GM23338 (cell line): ENCODE results near the gene DIO1. TPM values are rescaled to one million over a fixed set of nuclear protein-coding genes. Genes with fewer than 3 reads are reported as not detected.

ENCODE experiments used
- ATAC-seq: fragments of 200-7000 bp; cut with Tn5 transposase; 3 replicates; pipeline ENCODE4 v1.9.1; 2020
- DNase-seq: peaks from one replicate; pipeline ENCODE4 v3.0.0-alpha.2; 2015; ENCODE audit warnings: low spot score
- H2AFZ ChIP-seq: fragments of 200-600 bp; sonication (generic); 2 replicates; pipeline ENCODE4 v1.8.0; 2016; ENCODE audit warnings: antibody characterized with exemption, mild to moderate bottlenecking, moderate library complexity
- H3F3A ChIP-seq: fragments of 200-600 bp; sonication (generic); replicated peaks from 2 replicates; pipeline ENCODE4 v1.8.0; 2017; ENCODE audit warnings: antibody characterized with exemption, mixed run types, low read depth
- H3K27ac ChIP-seq: fragments of 200-600 bp; sonication (generic); 2 replicates; pipeline ENCODE4 v1.6.1; 2016; ENCODE audit warnings: low read depth
- H3K27me3 ChIP-seq: fragments of 200-600 bp; sonication (generic); 2 replicates; pipeline ENCODE4 v1.8.0; 2016; ENCODE audit warnings: mild to moderate bottlenecking, mixed run types, moderate library complexity; ENCODE audit not compliant: insufficient read depth
- H3K36me3 ChIP-seq: fragments of 200-600 bp; sonication (generic); 2 replicates; pipeline ENCODE4 v1.8.0; 2016; ENCODE audit warnings: mild to moderate bottlenecking; ENCODE audit not compliant: insufficient read depth
- H3K4me1 ChIP-seq: fragments of 200-600 bp; sonication (generic); 2 replicates; pipeline ENCODE4 v1.8.0; 2016; ENCODE audit warnings: mild to moderate bottlenecking, moderate library complexity; ENCODE audit not compliant: insufficient read depth
- H3K4me2 ChIP-seq: fragments of 200-600 bp; sonication (generic); 2 replicates; pipeline ENCODE4 v1.7.1; 2017; ENCODE audit warnings: mixed run types
- H3K4me3 ChIP-seq: fragments of 200-600 bp; sonication (generic); 2 replicates; pipeline ENCODE4 v1.6.1; 2016; ENCODE audit warnings: mixed run types
- H3K79me2 ChIP-seq: fragments of 200-600 bp; sonication (generic); replicated peaks from 2 replicates; pipeline ENCODE4 v1.8.0; 2017; ENCODE audit warnings: mild to moderate bottlenecking; ENCODE audit not compliant: insufficient read depth
- H3K9me2 ChIP-seq: fragments of 200-600 bp; sonication (generic); 2 replicates; pipeline ENCODE4 v1.8.0; 2017; ENCODE audit not compliant: insufficient read depth
- H4K20me1 ChIP-seq: fragments of 200-600 bp; sonication (generic); replicated peaks from 2 replicates; pipeline ENCODE4 v1.8.0; 2017; ENCODE audit warnings: mild to moderate bottlenecking; ENCODE audit not compliant: insufficient read depth
- H3K27ac Mint-ChIP-seq: 2 replicates; pipeline ENCODE4 v1.8.0; 2020; ENCODE audit warnings: inconsistent platforms, mild to moderate bottlenecking, moderate library complexity, mixed read lengths
- H3K27me3 Mint-ChIP-seq: 3 replicates; pipeline ENCODE4 v1.8.0; 2022; ENCODE audit warnings: low read depth, mild to moderate bottlenecking, moderate library complexity, mixed read lengths, inconsistent platforms; ENCODE audit not compliant: insufficient read depth, poor library complexity
- H3K36me3 Mint-ChIP-seq: 3 replicates; pipeline ENCODE4 v1.8.0; 2021; ENCODE audit warnings: low read depth, mild to moderate bottlenecking, inconsistent platforms, moderate library complexity, mixed read lengths
- H3K4me1 Mint-ChIP-seq: 3 replicates; pipeline ENCODE4 v1.8.0; 2020; ENCODE audit warnings: mild to moderate bottlenecking, inconsistent platforms, mixed read lengths
- H3K4me3 Mint-ChIP-seq: 3 replicates; pipeline ENCODE4 v1.8.0; 2021; ENCODE audit warnings: moderate library complexity, mild to moderate bottlenecking, inconsistent platforms, mixed read lengths
- H3K9me3 Mint-ChIP-seq: 3 replicates; pipeline ENCODE4 v1.8.0; 2020; ENCODE audit warnings: moderate library complexity, mild to moderate bottlenecking, inconsistent platforms, mixed read lengths
- CREB1 ChIP-seq: fragments of 250-450 bp; sonication (Bioruptor Pico); IDR thresholded peaks from 2 replicates; pipeline ENCODE4 v1.5.0; 2020; ENCODE audit warnings: low read depth, mild to moderate bottlenecking, moderate library complexity
- CTCF ChIP-seq, 2 experiments: fragments of 200-600 bp in 1 of 2; sonication (generic) in 1 of 2; conservative IDR thresholded peaks; 2 replicates each; pipeline versions ENCODE4 v1.5.1 to v1.6.1; 2016 to 2017; ENCODE audit warnings: antibody characterized with exemption in 2 of 2, low read depth in 2 of 2, mild to moderate bottlenecking in 2 of 2, moderate library complexity in 1 of 2
- EZH2 ChIP-seq: fragments of 200-600 bp; sonication (generic); IDR thresholded peaks from one replicate; pipeline ENCODE4 v1.8.0; 2017; ENCODE audit warnings: antibody characterized with exemption, mild to moderate bottlenecking, low read depth; ENCODE audit not compliant: unreplicated experiment
- EZH2phosphoT487 ChIP-seq: fragments of 200-600 bp; sonication (generic); IDR thresholded peaks from one replicate; pipeline ENCODE4 v1.8.1; 2018; ENCODE audit warnings: antibody characterized with exemption; ENCODE audit not compliant: unreplicated experiment
- JUNB ChIP-seq: IDR thresholded peaks from one replicate; pipeline ENCODE4 v1.6.1; 2016; ENCODE audit warnings: antibody characterized with exemption; ENCODE audit not compliant: unreplicated experiment
- POLR2AphosphoS5 ChIP-seq: IDR thresholded peaks from 2 replicates; pipeline ENCODE4 v1.6.1; 2016; ENCODE audit warnings: antibody characterized with exemption, low read depth
- STAT1 ChIP-seq: IDR thresholded peaks from one replicate; pipeline ENCODE4 v1.6.1; 2016; ENCODE audit warnings: antibody characterized with exemption; ENCODE audit not compliant: unreplicated experiment
- ZNF114 ChIP-seq: fragments of 250-450 bp; sonication (Bioruptor Pico); IDR thresholded peaks from 2 replicates; pipeline ENCODE4 v1.5.0; 2020; ENCODE audit warnings: mild to moderate bottlenecking, moderate library complexity
- polyA plus RNA-seq: library from polyadenylated mRNA; unstranded; fragments of >200 nt; fragmentation: Nextera tagmentation; extraction: Ambion mirVana; gene quantifications from 2 replicates; pipeline ENCODE4 v1.2.1, GENCODE V29; 2016
- total RNA-seq: library from RNA; depleted of rRNA; stranded (reverse); fragments of >200 nt; shearing (Covaris generic); gene quantifications from 2 replicates; pipeline ENCODE4 v1.2.3, GENCODE V29; 2014

The DIO1 gene
- total and polyA plus RNA-seq, 2 experiments from 2014 or later: 0.27 TPM; not detected in 1

- Mint-ChIP-seq H3K4me1 (peaks cover 49% of the 10 kb centered on the region), H3K27ac (peak overlapping the region; percentile 76), H3K27me3 (peaks cover 3% of the 10 kb centered on the region), H3K36me3 (no peaks in the 10 kb centered on the region; the same call in 2 of the 3 replicates), H3K4me3 (peak overlapping the region; percentile 89), H3K9me3 (no peaks in the 10 kb centered on the region)
- no peaks in the 10 kb centered on the region for H3K27me3 ChIP-seq
- no peaks in the 10 kb centered on the region for H3K36me3 ChIP-seq
- peaks cover 9% of the 10 kb centered on the region for H4K20me1 ChIP-seq
- DNase-seq: no peak
- ATAC-seq: no peak
- H3K79me2 ChIP-seq: peaks cover 50% of the 10 kb centered on the region
- peak overlapping the region; percentile 96 for H2AFZ ChIP-seq
- H3K4me2 ChIP-seq: peak overlapping the region; percentile 94
- H3K9me2 ChIP-seq: no peaks in the 10 kb centered on the region
- H3K4me3 ChIP-seq: peak overlapping the region; percentile 93
- H3K4me1 ChIP-seq: peaks cover 39% of the 10 kb centered on the region
- H3K27ac ChIP-seq: no peak overlapping the region
- TF ChIP-seq EZH2 (no peak), CREB1 (CRISPR knock-in tag) (0 out of 2 replicates have a peak, but pooled peaks have one; percentile 2), CTCF (conservative IDR thresholded peaks at IDR 0.05; ENCODE audit: low read depth in 2 of 2) (no peak)
- no peaks in the 10 kb centered on the region for H3F3A ChIP-seq
These were observed 51.1 kb downstream of the DIO1 start for GRCh38 chr1:53945183-53945432.

GRCh38 chr1:53945433-53946251 lies 51.7 kb downstream of the DIO1 start, which contains the start of gene IFT25:
IFT25 (minus strand) TSS chr1:53945699; CDS start chr1:53940082, 5,617 bp downstream.
- peak within 1 kb of the TSS; percentile 89 for H3K4me3 Mint-ChIP-seq

GRCh38 chr1:53946252-53947171 lies 52.5 kb downstream of the DIO1 start, which contains the start of gene LRRC42:
LRRC42 (plus strand) TSS chr1:53946350; CDS start chr1:53952000, 5,650 bp downstream.
- Mint-ChIP-seq H3K4me1 (peaks cover 62% of the 10 kb centered on the region), H3K27me3 (peaks cover 3% of the 10 kb centered on the region)
- H3F3A ChIP-seq: no peaks in the 10 kb centered on the region

More at GRCh38 chr1:53945433-53946251, 51.7 kb downstream of the DIO1 start, which contains the start of gene IFT25:
- peak within 1 kb of the TSS; percentile 94 for H3K4me2 ChIP-seq
- no peaks in the 10 kb centered on the region for H3F3A ChIP-seq
- peak within 1 kb of the TSS; percentile 67; the same call in 1 of the 2 replicates for H3K27ac ChIP-seq
- TF ChIP-seq JUNB (no peak), POLR2AphosphoS5 (peak; percentile 54)
- ATAC-seq (peak; percentile 84), DNase-seq (peak; percentile 92)
- peak within 1 kb of the TSS; percentile 76 for H3K27ac Mint-ChIP-seq
- H3K36me3 ChIP-seq: no peaks in the 10 kb centered on the region
- H2AFZ ChIP-seq: peak within 1 kb of the TSS; percentile 96
- peaks cover 10% of the 10 kb centered on the region for H4K20me1 ChIP-seq
- peaks cover 54% of the 10 kb centered on the region for H3K4me1 Mint-ChIP-seq
- peaks cover 44% of the 10 kb centered on the region for H3K4me1 ChIP-seq
- no peaks in the 10 kb centered on the region for H3K27me3 ChIP-seq
- H3K4me3 ChIP-seq: peak within 1 kb of the TSS; percentile 93
- H3K9me2 ChIP-seq: no peaks in the 10 kb centered on the region
- H3K9me3 Mint-ChIP-seq: no peaks in the 10 kb centered on the region
- peaks cover 55% of the 10 kb centered on the region for H3K79me2 ChIP-seq
- peaks cover 3% of the 10 kb centered on the region for H3K27me3 Mint-ChIP-seq
- H3K36me3 Mint-ChIP-seq: no peaks in the 10 kb centered on the region; the same call in 2 of the 3 replicates

More at GRCh38 chr1:53946252-53947171, 52.5 kb downstream of the DIO1 start, which contains the start of gene LRRC42:
- peaks cover 12% of the 10 kb centered on the region for H4K20me1 ChIP-seq
- H3K4me1 ChIP-seq: peaks cover 53% of the 10 kb centered on the region
- peak; percentile 64 for ATAC-seq
- peak within 1 kb of the TSS; percentile 94 for H3K4me2 ChIP-seq
- H3K36me3 ChIP-seq: no peaks in the 10 kb centered on the region
- peak within 1 kb of the TSS; percentile 93 for H3K4me3 ChIP-seq
- Mint-ChIP-seq H3K9me3 (no peaks in the 10 kb centered on the region), H3K4me3 (peak within 1 kb of the TSS; percentile 89), H3K27ac (peak within 1 kb of the TSS; percentile 87), H3K36me3 (peaks cover 3% of the 10 kb centered on the region; the same call in 1 of the 3 replicates)
- peak; percentile 76 for DNase-seq
- no peak for TF ChIP-seq STAT1
- no peak for TF ChIP-seq EZH2phosphoT487
- no peak for TF ChIP-seq EZH2
- TF ChIP-seq CTCF (conservative IDR thresholded peaks at IDR 0.05; ENCODE audit: low read depth in 2 of 2): 0 out of 4 replicates have a peak, but pooled peaks of 1 of the 2 experiments have one; percentile 5
- no peak for TF ChIP-seq ZNF114
- peak within 1 kb of the TSS; percentile 67; the same call in 1 of the 2 replicates for H3K27ac ChIP-seq
- peak within 1 kb of the TSS; percentile 96 for H2AFZ ChIP-seq
- no peaks in the 10 kb centered on the region for H3K27me3 ChIP-seq
- no peaks in the 10 kb centered on the region for H3K9me2 ChIP-seq
- peaks cover 61% of the 10 kb centered on the region for H3K79me2 ChIP-seq
